IMR-90 (cell line): ENCODE data around the gene KRT1. TPM values are rescaled to one million over a fixed set of nuclear protein-coding genes. Genes with fewer than 3 reads are reported as not detected.

Experiments
- ATAC-seq: fragments of 200-7000 bp; cut with Tn5 transposase; 2 replicates; pipeline ENCODE4 v1.9.1; 2020; ENCODE audit warnings: low read depth, mild to moderate bottlenecking, moderate library complexity
- BruUV-seq: library from RNA; stranded (reverse); fragments of 400-500 nt; replicated peaks from 2 replicates; lab custom pipeline; 2021; lab: Mats Ljungman, UMichigan
- CTCF ChIA-PET: fragments of 300-600 bp; formaldehyde crosslinking; extraction: SDS; loops from one replicate; lab custom pipeline; 2021; ENCODE audit warnings: antibody characterized with exemption; lab: Yijun Ruan, JAX
- POLR2A ChIA-PET: fragments of 300-600 bp; sonication (Branson Sonifier 250); formaldehyde crosslinking; loops from one replicate; lab custom pipeline; 2022; ENCODE audit warnings: antibody characterized with exemption; ENCODE audit not compliant: unreplicated experiment; lab: Charles Lee
- DNase-seq: peaks from one replicate; pipeline ENCODE4 v3.0.0; 2013
- H2AFZ ChIP-seq: replicated peaks from 2 replicates; pipeline ENCODE3; 2013; ENCODE audit warnings: low read length, mild to moderate bottlenecking; ENCODE audit not compliant: poor library complexity
- H2AK5ac ChIP-seq: 2 replicates; pipeline ENCODE4 v1.6.1; 2013; ENCODE audit warnings: low read depth, low read length, inconsistent platforms
- H2AK9ac ChIP-seq: replicated peaks from 2 replicates; pipeline ENCODE3; 2013; ENCODE audit warnings: mild to moderate bottlenecking, low read depth, low read length, moderate library complexity; ENCODE audit not compliant: poor library complexity
- H2BK120ac ChIP-seq: 2 replicates; pipeline ENCODE4 v1.6.1; 2013; ENCODE audit warnings: low read depth, low read length, inconsistent platforms
- H2BK15ac ChIP-seq: 3 replicates; pipeline ENCODE4 v1.6.1; 2013; ENCODE audit warnings: low read depth, low read length, inconsistent platforms
- H2BK20ac ChIP-seq: 2 replicates; pipeline ENCODE4 v1.6.1; 2013; ENCODE audit warnings: low read depth, mild to moderate bottlenecking, inconsistent platforms, low read length, moderate library complexity
- H2BK5ac ChIP-seq: 2 replicates; pipeline ENCODE4 v1.6.1; 2013; ENCODE audit warnings: mild to moderate bottlenecking, low read depth, low read length, inconsistent platforms; ENCODE audit not compliant: poor library complexity, severe bottlenecking
- H3K14ac ChIP-seq: replicated peaks from 2 replicates; pipeline ENCODE4 v1.6.1; 2013; ENCODE audit warnings: low read depth, low read length, inconsistent platforms
- H3K18ac ChIP-seq: 2 replicates; pipeline ENCODE4 v1.6.1; 2013; ENCODE audit warnings: low read depth, low read length, control low read depth
- H3K23ac ChIP-seq: 2 replicates; pipeline ENCODE4 v1.6.1; 2013; ENCODE audit warnings: low read depth, low read length, inconsistent platforms
- H3K27ac ChIP-seq: 2 replicates; pipeline ENCODE4 v1.5.1; 2013; ENCODE audit warnings: mild to moderate bottlenecking, control low read depth, low read length; ENCODE audit not compliant: insufficient read depth
- H3K27me3 ChIP-seq: 2 replicates; pipeline ENCODE4 v1.6.1; 2013; ENCODE audit warnings: low read length; ENCODE audit not compliant: control insufficient read depth, insufficient read depth
- H3K36me3 ChIP-seq: 2 replicates; pipeline ENCODE4 v1.6.1; 2013; ENCODE audit warnings: low read length, mixed read lengths; ENCODE audit not compliant: control insufficient read depth, insufficient read depth
- H3K4ac ChIP-seq: 2 replicates; pipeline ENCODE4 v1.6.1; 2013; ENCODE audit warnings: low read depth, low read length, inconsistent platforms
- H3K4me1 ChIP-seq: 2 replicates; pipeline ENCODE4 v1.6.1; 2013; ENCODE audit warnings: low read length, mixed read lengths; ENCODE audit not compliant: control insufficient read depth, insufficient read depth
- H3K4me2 ChIP-seq: 2 replicates; pipeline ENCODE4 v1.6.1; 2013; ENCODE audit warnings: low read depth, mild to moderate bottlenecking, control low read depth, low read length, moderate library complexity
- H3K4me3 ChIP-seq: 2 replicates; pipeline ENCODE4 v1.5.1; 2013; ENCODE audit warnings: low read depth, mild to moderate bottlenecking, control low read depth, low read length, moderate library complexity; ENCODE audit not compliant: insufficient read depth
- H3K56ac ChIP-seq: 2 replicates; pipeline ENCODE4 v1.6.1; 2013; ENCODE audit warnings: low read length, inconsistent platforms; ENCODE audit not compliant: insufficient read depth; ENCODE audit errors: extremely low read depth
- H3K79me1 ChIP-seq, 2 experiments: 2 replicates each; pipeline ENCODE4 v1.6.1; 2013; ENCODE audit warnings: low read length in 2 of 2, inconsistent platforms in 1 of 2, low read depth in 1 of 2
- H3K9ac ChIP-seq: 2 replicates; pipeline ENCODE4 v1.6.1; 2013; ENCODE audit warnings: low read depth, low read length, control low read depth
- H3K9me1 ChIP-seq: 2 replicates; pipeline ENCODE4 v1.6.1; 2013; ENCODE audit warnings: low read length, inconsistent platforms; ENCODE audit not compliant: insufficient read depth
- H3K9me3 ChIP-seq: 2 replicates; pipeline ENCODE4 v1.6.1; 2013; ENCODE audit warnings: low read length; ENCODE audit not compliant: control insufficient read depth, insufficient read depth
- H4K20me1 ChIP-seq: 2 replicates; pipeline ENCODE4 v1.6.1; 2013; ENCODE audit warnings: low read length, inconsistent platforms; ENCODE audit not compliant: insufficient read depth
- H4K5ac ChIP-seq: 2 replicates; pipeline ENCODE4 v1.6.1; 2013; ENCODE audit warnings: mild to moderate bottlenecking, low read depth, low read length, control low read depth
- H4K8ac ChIP-seq, 2 experiments: 2 replicates each; pipeline ENCODE4 v1.6.1; 2013; ENCODE audit warnings: low read depth in 2 of 2, low read length in 2 of 2, control low read depth in 1 of 2, inconsistent platforms in 1 of 2
- H4K91ac ChIP-seq: 2 replicates; pipeline ENCODE4 v1.6.1; 2013; ENCODE audit warnings: low read depth, low read length, inconsistent platforms; ENCODE audit not compliant: insufficient read depth
- CHD1 ChIP-seq: IDR thresholded peaks from 2 replicates; pipeline ENCODE4 v1.6.1; 2012; ENCODE audit warnings: low read depth, low read length, improper control_type of control experiment
- FOS ChIP-seq: fragments of 150-350 bp; IDR thresholded peaks from 2 replicates; pipeline ENCODE4 v1.6.1; 2016; ENCODE audit warnings: low read depth, low read length
- MAFK ChIP-seq: IDR thresholded peaks from 2 replicates; pipeline ENCODE4 v1.6.1; 2012; ENCODE audit warnings: low read depth, low read length, improper control_type of control experiment
- MXI1 ChIP-seq: IDR thresholded peaks from 2 replicates; pipeline ENCODE4 v1.6.1; 2012; ENCODE audit warnings: low read depth, mild to moderate bottlenecking, low read length, moderate library complexity, borderline replicate concordance
- POLR2A ChIP-seq: IDR thresholded peaks from 2 replicates; pipeline ENCODE4 v1.6.1; 2012; ENCODE audit warnings: mild to moderate bottlenecking, low read depth, low read length
- RAD21 ChIP-seq: IDR thresholded peaks from 2 replicates; pipeline ENCODE4 v1.6.1; 2012; ENCODE audit warnings: low read length, improper control_type of control experiment
- RFX5 ChIP-seq: IDR thresholded peaks from 2 replicates; pipeline ENCODE4 v1.8.0; 2012; ENCODE audit warnings: low read depth, mild to moderate bottlenecking, low read length, moderate library complexity
- SMC3 ChIP-seq: fragments of 150-350 bp; IDR thresholded peaks from 2 replicates; pipeline ENCODE4 v1.6.1; 2016; ENCODE audit warnings: low read depth, mild to moderate bottlenecking, antibody characterized with exemption, low read length, moderate library complexity
- WGBS, 2 experiments: methylation state at CpG; one replicate each; pipeline versions ENCODE4 v1.1.5 to v1.1.7; 2013; ENCODE audit warnings: missing lambda C conversion rate in 2 of 2; ENCODE audit not compliant: insufficient read length in 1 of 2; ENCODE audit errors: extremely low coverage in 2 of 2; 5-methylcytosine and 5-hydroxymethylcytosine counted together
- dilution Hi-C: fragments of 300-500 bp; cut with HindIII; formaldehyde crosslinking; loops from one replicate; pipeline ENCODE4 v1.14.3; 2018; ENCODE audit warnings: low sequenced_read_pairs; ENCODE audit not compliant: unreplicated experiment
- in situ Hi-C: fragments of 300-500 bp; cut with MboI; formaldehyde crosslinking; loops from 3 replicates; pipeline ENCODE4 v1.14.3; 2019; ENCODE audit warnings: low sequenced_read_pairs, inconsistent platforms, mixed read lengths
- intact Hi-C: fragments of 100-400 bp; cut with micrococcal nuclease; formaldehyde crosslinking; loops from 2 replicates; pipeline ENCODE4 v1.10.0; 2022
- polyA plus RNA-seq, 3 experiments: library from polyadenylated mRNA; depleted of rRNA; stranded (reverse); fragments of >200 nt; gene quantifications; 2 replicates each; pipeline ENCODE4 v1.2.3, GENCODE V29; 2012; ENCODE audit warnings: low replicate concordance in 1 of 3
- total RNA-seq: library from RNA; depleted of rRNA; stranded (reverse); fragments of >200 nt; gene quantifications from 2 replicates; pipeline ENCODE4 v1.2.3, GENCODE V29; 2012
- TF ChIP-seq, protein P1 (sequence below): fragments of 150-350 bp; IDR thresholded peaks from 2 replicates; pipeline ENCODE4 v1.6.1; 2016; ENCODE audit warnings: low read depth, mild to moderate bottlenecking, low read length, moderate library complexity, borderline replicate concordance

The KRT1 gene
- total and polyA plus RNA-seq, 2 of the 4 experiments (the other 2 are of a cell fraction): not detected

- CTCF ChIA-PET: no interaction called here
- Histone ChIP-seq H3K27ac (no peak overlapping the region), H3K4me3 (no peak overlapping the region), H3K14ac (no peak overlapping the region), H2BK5ac (no peak overlapping the region), H2AK9ac (no peak overlapping the region), H4K91ac (no peak overlapping the region), H2BK20ac (no peak overlapping the region), H2BK120ac (no peak overlapping the region), H3K36me3 (no peaks in the 10 kb centered on the region), H2BK15ac (no peak overlapping the region), H3K56ac (no peak overlapping the region), H4K20me1 (no peaks in the 10 kb centered on the region), H3K23ac (no peak overlapping the region), H3K4me2 (no peak overlapping the region), H2AFZ (no peak overlapping the region), H3K27me3 (peaks cover 43% of the 10 kb centered on the region), H3K4ac (no peak overlapping the region), H4K8ac (no peak overlapping the region), H3K9me3 (no peaks in the 10 kb centered on the region), H3K18ac (no peak overlapping the region), H3K79me1 (no peaks in the 10 kb centered on the region), H4K5ac (no peak overlapping the region), H3K9ac (no peak overlapping the region), H3K9me1 (no peaks in the 10 kb centered on the region), H3K4me1 (no peaks in the 10 kb centered on the region), H2AK5ac (no peak overlapping the region)
- no peak for TF ChIP-seq RAD21
- TF ChIP-seq FOS: no peak
- no peak for TF ChIP-seq POLR2A
- TF ChIP-seq MXI1: no peak
- TF ChIP-seq CHD1: no peak
- TF ChIP-seq RFX5: no peak
- no peak for TF ChIP-seq SMC3
- TF ChIP-seq, protein P1, sequence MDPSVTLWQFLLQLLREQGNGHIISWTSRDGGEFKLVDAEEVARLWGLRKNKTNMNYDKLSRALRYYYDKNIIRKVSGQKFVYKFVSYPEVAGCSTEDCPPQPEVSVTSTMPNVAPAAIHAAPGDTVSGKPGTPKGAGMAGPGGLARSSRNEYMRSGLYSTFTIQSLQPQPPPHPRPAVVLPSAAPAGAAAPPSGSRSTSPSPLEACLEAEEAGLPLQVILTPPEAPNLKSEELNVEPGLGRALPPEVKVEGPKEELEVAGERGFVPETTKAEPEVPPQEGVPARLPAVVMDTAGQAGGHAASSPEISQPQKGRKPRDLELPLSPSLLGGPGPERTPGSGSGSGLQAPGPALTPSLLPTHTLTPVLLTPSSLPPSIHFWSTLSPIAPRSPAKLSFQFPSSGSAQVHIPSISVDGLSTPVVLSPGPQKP: no peak
- TF ChIP-seq MAFK: no peak
- POLR2A ChIA-PET: no interaction called here
- dilution Hi-C loops: no loop called here
- DNase-seq: no peak
- 38% methylated on average over 3 of the region's 6 CpGs; no CpG with 5 or more reads in 1 of the 2 experiments for WGBS, 2 experiments
- intact Hi-C loops: no loop called here
- in situ Hi-C loops: no loop called here
- no TSS peak for BruUV-seq
- ATAC-seq: no peak
Measured at GRCh38 chr12:52685406-52685890, 5.2 kb upstream of the KRT1 start.
